ENCODE data around the gene TGFBRAP1.

The TGFBRAP1 gene

GRCh38 chr2:105215586-105216192, 113.8 kb downstream of the TGFBRAP1 start:
- Histone ChIP-seq H2BK12ac (ENCODE audit: low read length in 2 of 2) (no peak overlapping the region), H2BK120ac (ENCODE audit: low read depth, low read length) (no peak overlapping the region), H3K14ac (ENCODE audit: low read length in 2 of 2) (no peak overlapping the region), H3K9ac (ENCODE audit: low read length) (no peak overlapping the region), H2AFZ (ENCODE audit: low read depth, low read length) (no peak overlapping the region), H3K36me3 (ENCODE audit: control insufficient read depth in 1 of 2, insufficient read depth in 2 of 2, low read depth in 1 of 2, low read length in 2 of 2) (no peaks in the 10 kb centered on the region), H3K79me1 (replicated peaks; ENCODE audit: low read length, poor library complexity, severe bottlenecking) (no peaks in the 10 kb centered on the region), H3K27me3 (ENCODE audit: control insufficient read depth in 1 of 2, insufficient read depth in 1 of 2, low read length in 2 of 2) (peaks cover 6 to 11% of the 10 kb centered on the region in 2 experiments), H3K4me1 (ENCODE audit: control insufficient read depth, insufficient read depth, low read depth, low read length) (no peaks in the 10 kb centered on the region), H3K4ac (ENCODE audit: low read depth in 1 of 2, low read length in 2 of 2) (no peak overlapping the region), H3K23ac (ENCODE audit: low read length in 2 of 2) (no peak overlapping the region), H2BK15ac (ENCODE audit: low read depth, poor library complexity, severe bottlenecking) (no peak overlapping the region), H3K18ac (ENCODE audit: low read depth in 1 of 2, low read length in 2 of 2) (no peak overlapping the region), H3K27ac (ENCODE audit: low read length, poor library complexity, severe bottlenecking) (no peak overlapping the region), H4K91ac (ENCODE audit: low read length) (no peak overlapping the region), H4K8ac (ENCODE audit: low read length) (no peak overlapping the region), H3K4me2 (ENCODE audit: low read length, poor library complexity, severe bottlenecking) (no peak overlapping the region), H3K9me3 (ENCODE audit: control insufficient read depth, low read length) (no peaks in the 10 kb centered on the region), H2AK5ac (ENCODE audit: low read length, severe bottlenecking) (no peak overlapping the region), H3K4me3 (ENCODE audit: insufficient read depth in 1 of 2, low read depth in 1 of 2, low read length in 2 of 2) (no peak overlapping the region), H2BK5ac (ENCODE audit: low read depth, low read length, poor library complexity, severe bottlenecking) (no peak overlapping the region)
- WGBS = 46% methylated on average over 4 of the region's 5 CpGs
- no peak for DNase-seq

Data from mesenchymal stem cell (in vitro differentiated cells and primary cell).